B cell (primary cell): ENCODE measurements around the gene MYOM1. TPM values are rescaled to one million over a fixed set of nuclear protein-coding genes. Genes with fewer than 3 reads are reported as not detected.
"Not testable (repeated sequence)": the region's sequence is repeated elsewhere in the genome, so short reads cannot be mapped to it uniquely, and the experiment has no call there.

Experiments
- ATAC-seq: fragments of 200-7000 bp; cut with Tn5 transposase; one replicate; pipeline ENCODE4 v1.10.0; 2021; ENCODE audit warnings: low read depth, mild to moderate bottlenecking, moderate number of reproducible peaks, moderate library complexity
- CTCF ChIA-PET: fragments of 350-600 bp; sonication (Branson Sonifier 250); formaldehyde crosslinking; loops from one replicate; lab custom pipeline; 2021; ENCODE audit warnings: antibody characterized with exemption, inconsistent platforms; lab: Charles Lee
- POLR2A ChIA-PET: fragments of 350-600 bp; sonication (Branson Sonifier 250); formaldehyde crosslinking; loops from one replicate; lab custom pipeline; 2021; ENCODE audit warnings: antibody characterized with exemption; lab: Charles Lee
- DNase-seq: peaks from one replicate; pipeline ENCODE4 v3.0.0; 2013
- H2AFZ ChIP-seq: 2 replicates; pipeline ENCODE4 v1.6.1; 2012; ENCODE audit warnings: mild to moderate bottlenecking, low read depth, low read length; ENCODE audit not compliant: insufficient read depth, poor library complexity, severe bottlenecking
- H3K27ac ChIP-seq, 2 donors: 1 replicate in 1 of 2; 2 replicates in 1 of 2; pipeline ENCODE4 v1.5.1; 2012 to 2013; ENCODE audit warnings: low read length in 2 of 2, mild to moderate bottlenecking in 2 of 2, moderate library complexity in 1 of 2
- H3K27me3 ChIP-seq, 4 experiments: fragments of 200-600 bp in 1 of 4; sonication (generic) in 1 of 4; replicated peaks in 1 of 4; 1 replicate in 2 of 4; 2 replicates in 2 of 4; pipeline versions ENCODE4 v1.6.1 to v1.7.0; 2013 to 2016; ENCODE audit warnings: low read length in 3 of 4, mild to moderate bottlenecking in 2 of 4, mixed read lengths in 1 of 4, moderate library complexity in 1 of 4; ENCODE audit not compliant: insufficient read depth in 4 of 4, control insufficient read depth in 3 of 4; ENCODE audit errors: control extremely low read depth in 1 of 4
- H3K36me3 ChIP-seq, 2 experiments: replicated peaks in 1 of 2; 1 replicate in 1 of 2; 2 replicates in 1 of 2; pipeline versions ENCODE4 v1.6.1 to v1.7.1; 2013; ENCODE audit warnings: low read length in 1 of 2; ENCODE audit not compliant: insufficient read depth in 2 of 2, control insufficient read depth in 1 of 2; ENCODE audit errors: control extremely low read depth in 1 of 2, extremely low read depth in 1 of 2
- H3K4me1 ChIP-seq, 2 donors: fragments of 200-600 bp in 1 of 2; sonication (generic) in 1 of 2; 1 replicate in 1 of 2; 2 replicates in 1 of 2; pipeline versions ENCODE4 v1.5.1 to v1.6.1; 2013 to 2017; ENCODE audit warnings: low read length in 2 of 2; ENCODE audit not compliant: control insufficient read depth in 2 of 2, insufficient read depth in 2 of 2
- H3K4me2 ChIP-seq: replicated peaks from 2 replicates; pipeline ENCODE3; 2012; ENCODE audit warnings: mild to moderate bottlenecking, low read depth, low read length; ENCODE audit not compliant: poor library complexity, severe bottlenecking
- H3K4me3 ChIP-seq, 5 experiments: fragments of 200-600 bp in 1 of 5; sonication (generic) in 1 of 5; 1 replicate in 3 of 5; 2 replicates in 2 of 5; pipeline versions ENCODE4 v1.5.1 to v1.7.0; 2011 to 2016; ENCODE audit warnings: low read length in 4 of 5, mild to moderate bottlenecking in 4 of 5, low read depth in 2 of 5, control low read depth in 1 of 5, moderate library complexity in 1 of 5; ENCODE audit not compliant: insufficient read depth in 1 of 5; ENCODE audit errors: control extremely low read depth in 1 of 5, extremely low read depth in 1 of 5
- H3K79me2 ChIP-seq: fragments of 200-600 bp; sonication (generic); one replicate; pipeline ENCODE4 v1.6.0; 2016; ENCODE audit warnings: low read length; ENCODE audit not compliant: control insufficient read depth, insufficient read depth
- H3K9ac ChIP-seq: fragments of 200-600 bp; sonication (generic); 2 replicates; pipeline ENCODE4 v1.6.1; 2017; ENCODE audit warnings: mild to moderate bottlenecking, low read length, moderate library complexity
- H3K9me3 ChIP-seq, 3 donors: one replicate each; pipeline versions ENCODE4 v1.6.1 to v1.7.1; 2013; ENCODE audit warnings: low read length in 2 of 3; ENCODE audit not compliant: control insufficient read depth in 2 of 3, insufficient read depth in 1 of 3; ENCODE audit errors: control extremely low read depth in 1 of 3
- H4K20me1 ChIP-seq: 2 replicates; pipeline ENCODE4 v1.6.0; 2012; ENCODE audit warnings: mild to moderate bottlenecking, low read length; ENCODE audit not compliant: insufficient read depth, control insufficient read depth, poor library complexity, severe bottlenecking
- H3K27ac Mint-ChIP-seq: one replicate; pipeline ENCODE4 v1.8.0; 2021; ENCODE audit warnings: mixed read lengths
- H3K27me3 Mint-ChIP-seq: one replicate; pipeline ENCODE4 v1.8.0; 2021; ENCODE audit warnings: mixed read lengths
- H3K4me1 Mint-ChIP-seq: one replicate; pipeline ENCODE4 v1.8.0; 2021; ENCODE audit warnings: mixed read lengths
- H3K4me3 Mint-ChIP-seq: one replicate; pipeline ENCODE4 v1.8.0; 2021; ENCODE audit warnings: mixed read lengths
- H3K9me3 Mint-ChIP-seq: one replicate; pipeline ENCODE4 v1.8.0; 2022; ENCODE audit warnings: mixed read lengths; ENCODE audit not compliant: insufficient read depth
- EZH2 ChIP-seq: IDR thresholded peaks from 2 replicates; pipeline ENCODE4 v1.6.1; 2012; ENCODE audit warnings: borderline replicate concordance, low read depth, mild to moderate bottlenecking, moderate library complexity, low read length; ENCODE audit not compliant: insufficient read depth, poor library complexity, severe bottlenecking
- WGBS: methylation state at CpG from one replicate; pipeline ENCODE4 v1.1.5; 2013; ENCODE audit warnings: missing lambda C conversion rate; ENCODE audit not compliant: insufficient coverage; 5-methylcytosine and 5-hydroxymethylcytosine counted together
- intact Hi-C: fragments of 100-400 bp; cut with micrococcal nuclease; formaldehyde crosslinking; loops from one replicate; pipeline ENCODE4 v1.10.0; 2022
- polyA plus RNA-seq: library from polyadenylated mRNA; depleted of rRNA; stranded (reverse); fragments of >200 nt; gene quantifications from 2 replicates; pipeline ENCODE4 v1.2.3, GENCODE V29; 2012
- total RNA-seq, 2 donors: library from RNA; stranded (reverse); fragments of 120-200 nt in 1 of 2; gene quantifications; 1 replicate in 1 of 2; 2 replicates in 1 of 2; pipeline versions ENCODE4 v1.2.3 to v1.2.4, GENCODE V29; 2013 to 2022
- TF ChIP-seq, protein P1 (sequence below): fragments of 200-600 bp; IDR thresholded peaks from one replicate; pipeline ENCODE4 v1.8.0; 2022; ENCODE audit warnings: antibody characterized with exemption, mild to moderate bottlenecking

MYOM1 gene
- total and polyA plus RNA-seq, 2 donors (not counting 1 experiment from before 2014, with no cell fraction given), result 1.5 to 12.8 TPM

DNA sequence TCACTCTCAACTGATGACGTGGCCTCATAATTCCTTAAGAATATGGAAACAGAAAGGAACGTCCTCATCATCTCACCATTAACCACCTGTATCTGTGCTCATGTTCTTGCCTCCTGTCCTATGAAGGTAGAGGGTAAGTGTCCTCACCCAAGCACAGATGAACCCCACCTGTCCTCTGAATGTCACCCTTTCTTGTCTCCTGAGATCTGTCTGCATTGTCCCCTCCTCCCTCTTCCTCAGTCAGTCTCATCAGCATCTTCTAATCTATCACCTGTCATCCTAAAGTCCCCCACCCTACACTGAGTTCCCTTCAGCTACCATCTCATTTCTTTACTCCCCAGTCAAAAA, 167.4 kb downstream of the MYOM1 start:
- Histone ChIP-seq H2AFZ (no peak overlapping the region), H3K27me3 (no peaks in the 10 kb centered on the region), H3K36me3 (no peaks in the 10 kb centered on the region), H3K4me3 (no peak overlapping the region), H4K20me1 (no peaks in the 10 kb centered on the region), H3K4me2 (no peak overlapping the region), H3K9ac (no peak overlapping the region), H3K79me2 (no peaks in the 10 kb centered on the region), H3K4me1 (no peaks in the 10 kb centered on the region), H3K27ac (no peak overlapping the region), H3K9me3 (no peaks in the 10 kb centered on the region)
- intact Hi-C loops, result no loop called here
- H3K4me1 Mint-ChIP-seq, result no peaks in the 10 kb centered on the region
- no peak overlapping the region for H3K4me3 Mint-ChIP-seq
- no peak for DNase-seq
- WGBS, result no CpG with 5 or more reads among the region's 2 CpGs
- no peaks in the 10 kb centered on the region for H3K9me3 Mint-ChIP-seq
- H3K27ac Mint-ChIP-seq, result no peak overlapping the region
- H3K27me3 Mint-ChIP-seq, result peaks cover 22% of the 10 kb centered on the region
- no peak for TF ChIP-seq EZH2
- TF ChIP-seq, protein P1, sequence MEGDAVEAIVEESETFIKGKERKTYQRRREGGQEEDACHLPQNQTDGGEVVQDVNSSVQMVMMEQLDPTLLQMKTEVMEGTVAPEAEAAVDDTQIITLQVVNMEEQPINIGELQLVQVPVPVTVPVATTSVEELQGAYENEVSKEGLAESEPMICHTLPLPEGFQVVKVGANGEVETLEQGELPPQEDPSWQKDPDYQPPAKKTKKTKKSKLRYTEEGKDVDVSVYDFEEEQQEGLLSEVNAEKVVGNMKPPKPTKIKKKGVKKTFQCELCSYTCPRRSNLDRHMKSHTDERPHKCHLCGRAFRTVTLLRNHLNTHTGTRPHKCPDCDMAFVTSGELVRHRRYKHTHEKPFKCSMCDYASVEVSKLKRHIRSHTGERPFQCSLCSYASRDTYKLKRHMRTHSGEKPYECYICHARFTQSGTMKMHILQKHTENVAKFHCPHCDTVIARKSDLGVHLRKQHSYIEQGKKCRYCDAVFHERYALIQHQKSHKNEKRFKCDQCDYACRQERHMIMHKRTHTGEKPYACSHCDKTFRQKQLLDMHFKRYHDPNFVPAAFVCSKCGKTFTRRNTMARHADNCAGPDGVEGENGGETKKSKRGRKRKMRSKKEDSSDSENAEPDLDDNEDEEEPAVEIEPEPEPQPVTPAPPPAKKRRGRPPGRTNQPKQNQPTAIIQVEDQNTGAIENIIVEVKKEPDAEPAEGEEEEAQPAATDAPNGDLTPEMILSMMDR, result no peak
- no peak for ATAC-seq
- POLR2A ChIA-PET, result no interaction called here
- CTCF ChIA-PET, result no interaction called here

DNA sequence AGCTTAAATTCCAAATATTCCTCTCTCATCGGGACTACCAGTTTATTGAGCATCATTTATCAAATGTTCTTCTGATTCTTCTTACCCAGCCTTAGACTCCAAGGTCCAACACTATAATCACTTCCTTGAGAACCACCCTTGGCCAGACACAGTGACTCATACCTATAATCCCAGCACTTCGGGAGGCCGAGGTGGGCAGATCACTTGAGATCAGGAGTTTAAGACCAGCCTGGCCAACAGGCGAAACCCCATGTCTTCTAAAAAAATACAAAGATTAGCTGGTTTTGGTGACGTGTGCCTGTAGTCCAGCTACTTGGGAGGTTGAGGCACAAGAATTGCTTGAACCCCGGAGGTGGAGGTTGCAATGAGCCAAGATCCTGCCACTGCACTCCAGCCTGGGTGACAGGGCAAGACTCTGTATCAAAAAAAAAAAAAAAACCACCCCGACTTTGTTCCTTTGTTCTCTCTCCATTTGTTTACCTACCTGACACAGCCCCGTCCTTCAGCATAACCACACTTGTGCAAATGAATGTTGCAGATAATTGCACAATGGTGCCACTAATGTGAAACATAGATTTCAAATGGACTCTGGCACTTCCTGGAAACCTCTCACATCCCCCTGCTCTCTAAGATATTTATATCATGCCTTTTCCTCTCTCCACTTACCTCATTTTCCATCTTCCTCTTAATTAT, 167.9 kb downstream of the MYOM1 start:
- H3K27me3 Mint-ChIP-seq, result peaks cover 21% of the 10 kb centered on the region
- H3K79me2 ChIP-seq, result no peaks in the 10 kb centered on the region
- H3K9me3 Mint-ChIP-seq, result no peaks in the 10 kb centered on the region
- H3K4me1 Mint-ChIP-seq, result no peaks in the 10 kb centered on the region
- H3K36me3 ChIP-seq, result no peaks in the 10 kb centered on the region
- no peak overlapping the region for H3K4me2 ChIP-seq
- H3K9ac ChIP-seq, result no peak overlapping the region
- no peak for TF ChIP-seq EZH2
- TF ChIP-seq, protein P1, result no peak
- H3K27ac Mint-ChIP-seq, result no peak overlapping the region
- no peak overlapping the region for H3K27ac ChIP-seq
- ATAC-seq (no peak), DNase-seq (no peak)
- intact Hi-C loops, result no loop called here
- no peaks in the 10 kb centered on the region for H3K9me3 ChIP-seq
- no peaks in the 10 kb centered on the region for H3K27me3 ChIP-seq
- no peak overlapping the region for H3K4me3 ChIP-seq
- H3K4me3 Mint-ChIP-seq, result no peak overlapping the region
- 87% methylated on average over 3 of the region's 8 CpGs for WGBS
- CTCF ChIA-PET, result no interaction called here
- POLR2A ChIA-PET, result interaction anchor here (0.7 kb wide), 1 partner anchor 52 kb away, joined by 3 read pairs; no protein-coding TSS in a partner anchor
- no peaks in the 10 kb centered on the region for H3K4me1 ChIP-seq
- no peaks in the 10 kb centered on the region for H4K20me1 ChIP-seq
- H2AFZ ChIP-seq, result no peak overlapping the region

DNA sequence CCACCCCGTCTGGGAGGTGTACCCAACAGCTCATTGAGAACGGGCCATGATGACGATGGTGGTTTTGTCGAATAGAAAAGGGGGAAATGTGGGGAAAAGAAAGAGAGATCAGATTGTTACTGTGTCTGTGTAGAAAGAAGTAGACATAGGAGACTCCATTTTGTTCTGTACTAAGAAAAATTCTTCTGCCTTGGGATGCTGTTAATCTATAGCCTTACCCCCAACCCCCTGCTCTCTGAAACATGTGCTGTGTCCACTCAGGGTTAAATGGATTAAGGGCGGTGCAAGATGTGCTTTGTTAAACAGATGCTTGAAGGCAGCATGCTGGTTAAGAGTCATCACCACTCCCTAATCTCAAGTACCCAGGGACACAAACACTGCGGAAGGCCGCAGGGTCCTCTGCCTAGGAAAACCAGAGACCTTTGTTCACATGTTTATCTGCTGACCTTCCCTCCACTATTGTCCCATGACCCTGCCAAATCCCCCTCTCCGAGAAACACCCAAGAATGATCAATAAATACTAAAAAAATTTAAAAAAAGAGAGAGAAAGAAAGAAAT, 169.8 kb downstream of the MYOM1 start:
- CTCF ChIA-PET, H3K4me1 Mint-ChIP-seq: not testable (repeated sequence)

More for the DNA sequence above, 169.8 kb downstream of the MYOM1 start:
- no CpG with 5 or more reads among the region's 8 CpGs for WGBS
- H3K9ac ChIP-seq, H3K4me2 ChIP-seq, DNase-seq, H4K20me1 ChIP-seq, H3K4me3 Mint-ChIP-seq, H3K79me2 ChIP-seq, H3K4me3 ChIP-seq, H3K27me3 ChIP-seq, H3K9me3 Mint-ChIP-seq, ATAC-seq, H3K27ac ChIP-seq, H3K4me1 ChIP-seq, H3K36me3 ChIP-seq, POLR2A ChIA-PET, H3K9me3 ChIP-seq, H2AFZ ChIP-seq, H3K27ac Mint-ChIP-seq, intact Hi-C loops: not testable (repeated sequence)
- H3K27me3 Mint-ChIP-seq, result peaks cover 23% of the 10 kb centered on the region
